D341Med (cell line): ENCODE results near the gene KYAT1.

Experiments used
- DNase-seq: peaks from one replicate; pipeline ENCODE4 v3.0.0; 2012; ENCODE audit warnings: low spot score

Gene KYAT1

DNA sequence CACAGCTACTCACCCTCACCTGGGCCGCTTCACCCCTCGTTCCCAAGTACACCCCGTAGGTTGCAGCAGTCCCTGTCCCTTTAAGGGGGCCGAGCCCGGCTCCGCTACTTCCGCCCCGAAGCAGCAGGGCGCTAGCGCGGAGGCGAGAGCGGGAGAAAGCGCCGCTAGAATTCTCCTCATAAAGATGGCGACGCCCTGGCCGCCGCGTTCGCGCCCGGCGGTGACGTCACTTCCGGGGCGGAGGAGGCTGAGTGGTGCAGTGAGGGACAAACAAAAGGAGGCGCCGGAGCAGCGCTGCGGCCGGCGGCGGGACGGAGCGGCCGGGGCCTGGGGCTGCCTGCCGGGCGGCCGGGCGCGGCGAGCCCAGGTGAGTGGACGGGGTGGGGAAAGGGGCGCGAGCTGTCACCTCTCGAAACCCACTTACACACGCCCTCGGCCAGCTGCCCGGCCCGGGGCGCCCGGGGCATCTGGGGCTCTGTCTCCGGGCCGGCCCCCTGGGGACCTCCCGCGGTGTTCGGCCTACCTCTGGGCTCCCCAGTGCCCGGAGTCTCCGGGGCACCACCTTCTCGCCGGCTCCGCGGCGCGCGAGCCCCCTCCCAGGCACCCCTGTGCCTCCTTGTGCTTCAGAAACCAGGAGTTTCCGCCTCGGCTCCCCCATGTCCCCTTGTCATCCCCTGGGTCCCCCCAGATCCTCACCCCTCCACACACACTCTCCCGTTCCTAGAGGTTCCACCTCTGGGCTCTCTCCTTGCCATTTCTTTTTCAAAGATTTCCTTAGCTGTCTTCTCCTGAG lies at the start of gene KYAT1, which contains the start of gene LRRC8A:
TSS of gene KYAT1 (minus strand) at position 67 of the 793 bp plus-strand sequence. CDS start 36,545 bp downstream, outside the sequence.
TSS of gene LRRC8A (plus strand) at position 250 of the 793 bp plus-strand sequence. CDS start 25,032 bp downstream, outside the sequence.
- peak; percentile 95 for DNase-seq

DNA sequence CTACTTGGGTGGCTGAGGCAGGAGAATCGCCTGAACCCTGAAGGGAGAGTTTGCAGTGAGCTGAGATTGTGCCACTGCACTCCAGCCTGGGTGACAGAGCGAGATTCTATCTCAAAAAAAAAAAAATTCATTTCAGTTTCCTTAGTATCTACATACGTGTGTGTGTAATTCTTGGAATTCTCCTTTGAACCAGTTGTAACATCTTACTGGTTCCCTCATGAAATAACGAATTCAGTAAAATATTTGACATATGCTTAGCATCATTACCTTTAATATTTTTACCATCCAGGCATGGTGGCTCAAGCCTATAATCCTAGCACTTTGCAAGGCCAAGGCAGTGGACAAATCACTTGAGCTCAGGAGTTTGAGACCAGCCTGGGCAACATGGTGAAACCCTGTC lies 47.8 kb upstream of the KYAT1 start:
- DNase-seq: no peak

DNA sequence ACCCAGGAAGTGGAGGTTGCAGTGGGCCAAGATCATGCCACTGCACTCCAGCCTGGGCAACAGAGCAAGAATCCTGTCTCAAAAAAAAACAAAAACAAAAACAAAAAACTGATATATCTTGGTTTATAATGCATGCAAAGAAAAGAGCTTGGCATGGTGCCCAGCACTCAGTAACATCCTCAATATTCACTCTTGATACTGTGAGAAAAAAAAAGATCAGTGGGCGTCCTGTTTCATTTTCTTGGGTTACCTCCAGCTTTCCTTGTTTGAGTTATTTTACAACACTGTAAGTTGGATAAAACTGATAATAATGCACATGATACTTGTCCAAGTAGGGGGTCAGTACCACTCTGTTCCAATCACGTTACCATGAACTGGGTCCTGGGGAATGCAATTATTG lies 46.9 kb upstream of the KYAT1 start:
- DNase-seq: no peak

DNA sequence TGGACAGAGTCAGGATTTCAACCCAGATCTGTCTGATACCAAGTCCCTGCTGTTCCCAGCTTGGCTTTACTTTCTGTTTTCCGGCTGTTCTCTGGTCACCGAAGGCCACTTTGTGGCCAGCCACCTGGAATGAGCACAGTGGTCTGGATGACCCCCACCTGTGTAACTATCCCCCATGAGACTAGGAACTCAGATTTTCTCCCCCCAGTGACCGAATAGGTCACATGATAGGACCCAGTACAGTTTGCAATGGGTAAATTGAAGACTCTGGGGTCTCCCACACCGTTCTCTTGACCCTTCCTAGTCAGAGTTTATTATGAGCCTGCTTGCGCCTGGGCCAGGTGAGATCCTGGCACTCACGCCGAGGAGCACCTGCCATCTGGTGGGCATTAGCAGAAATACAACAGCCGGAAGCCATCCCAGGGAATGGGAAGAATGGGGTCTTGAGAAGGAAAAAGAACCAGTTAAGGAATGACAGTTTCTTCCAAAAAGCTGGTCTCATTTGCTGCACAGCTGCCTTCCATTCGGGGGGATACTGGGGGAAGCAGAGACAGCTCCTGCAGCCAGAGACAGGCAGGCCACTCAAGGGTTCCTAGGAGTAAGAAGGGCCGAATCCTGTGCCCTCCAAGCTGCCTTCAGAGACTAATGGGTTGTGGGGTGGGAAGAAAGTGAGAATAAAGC lies 46.1 kb upstream of the KYAT1 start:
- DNase-seq: peak; percentile 82

DNA sequence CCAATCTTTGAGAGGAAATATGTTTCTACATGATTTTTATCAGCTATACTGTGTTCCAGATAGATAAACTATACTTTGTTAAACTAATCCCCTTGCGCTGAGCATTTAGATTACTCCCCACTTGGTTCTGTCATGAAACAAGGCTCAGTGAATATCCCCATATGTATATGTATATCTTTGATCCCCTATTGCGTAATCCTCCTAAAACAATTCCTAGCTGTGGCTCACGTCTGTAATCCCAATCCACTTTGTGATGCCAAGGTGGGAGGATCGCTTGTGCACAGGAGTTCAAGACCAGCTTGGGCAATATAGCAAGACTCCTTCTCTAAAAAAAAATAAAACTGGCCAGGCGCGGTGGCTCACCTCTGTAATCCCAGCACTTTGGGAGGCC lies 41.7 kb upstream of the KYAT1 start:
- DNase-seq: no peak

DNA sequence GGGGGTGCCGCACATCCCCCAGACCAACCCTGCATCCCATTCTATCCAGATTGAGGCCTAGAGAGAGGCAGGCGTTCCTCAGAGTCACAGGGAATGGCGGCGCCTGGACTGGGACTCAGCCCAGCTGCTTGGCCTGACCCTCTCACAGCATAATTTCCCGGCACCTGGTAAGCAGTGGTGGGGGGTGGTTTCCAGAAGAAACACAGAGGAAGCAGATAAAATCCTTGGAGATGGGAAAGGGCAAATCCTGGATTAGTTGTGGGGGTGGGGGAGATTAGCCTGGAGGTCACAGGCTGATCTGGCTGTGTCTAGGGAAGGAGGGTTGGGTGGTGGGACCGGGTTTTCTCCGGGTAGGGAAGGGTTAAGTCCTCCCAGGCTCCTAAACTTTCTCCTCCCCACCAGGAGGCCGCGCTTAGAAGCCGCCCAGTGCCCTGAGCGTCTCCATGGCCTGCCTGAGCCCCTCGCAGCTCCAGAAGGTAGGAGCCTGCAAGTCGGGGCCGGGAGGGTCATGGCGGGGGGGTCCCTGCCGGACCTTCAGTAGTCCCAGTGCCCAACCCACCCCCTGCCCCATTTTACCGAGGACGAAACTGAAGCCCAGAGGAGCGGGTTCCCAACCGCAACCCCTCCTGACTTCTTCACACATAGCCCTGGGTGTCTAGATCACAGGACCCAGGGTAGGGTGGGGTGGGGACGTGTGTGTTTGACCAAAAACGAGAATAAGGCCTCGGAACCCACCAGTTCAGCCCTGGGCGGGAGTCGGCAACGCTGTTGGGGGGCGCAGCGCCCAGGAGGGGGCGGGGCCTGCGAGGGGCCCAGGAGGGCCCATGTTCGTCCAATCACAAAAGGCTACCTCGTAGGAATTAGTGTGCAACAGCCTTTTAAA lies 40.4 kb upstream of the KYAT1 start:
- DNase-seq: peak; percentile 88

DNA sequence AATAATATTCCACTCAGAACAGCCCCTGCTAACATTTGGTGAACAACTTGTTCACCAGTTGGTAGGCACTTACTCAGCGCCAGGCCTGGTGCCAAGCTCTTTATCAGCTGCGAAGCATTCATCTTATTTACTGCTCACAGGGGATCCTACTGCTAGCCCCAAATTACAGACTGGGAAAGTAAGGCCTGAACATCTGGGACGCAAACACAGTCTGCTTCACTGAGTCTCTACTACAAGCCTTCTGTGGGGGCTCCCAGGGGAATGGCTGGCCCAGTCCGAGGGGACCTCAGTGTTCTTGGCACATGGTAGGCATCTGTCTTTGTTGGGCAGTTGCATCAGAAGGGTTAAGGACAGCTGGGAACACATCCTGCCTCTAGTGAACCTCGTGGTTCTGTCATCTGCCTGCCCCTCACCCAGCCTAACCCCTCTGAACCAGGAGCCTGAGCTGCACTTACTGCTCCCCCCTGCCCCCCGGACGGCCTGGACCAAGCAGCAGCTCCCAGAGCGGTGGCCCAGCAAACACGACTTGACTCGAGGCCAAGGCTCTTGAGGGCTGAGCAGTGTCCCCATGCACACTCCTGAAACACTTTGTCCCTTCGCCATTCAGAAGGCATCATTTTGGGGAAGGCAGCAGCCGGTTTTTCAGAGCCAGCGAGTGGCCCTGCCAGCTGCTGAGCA lies 38.8 kb upstream of the KYAT1 start, which contains the start of gene PHYHD1:
TSS of gene PHYHD1 (plus strand) at position 602 of the 678 bp plus-strand sequence. CDS start 1,342 bp downstream, outside the sequence.
- DNase-seq: peak; percentile 65

DNA sequence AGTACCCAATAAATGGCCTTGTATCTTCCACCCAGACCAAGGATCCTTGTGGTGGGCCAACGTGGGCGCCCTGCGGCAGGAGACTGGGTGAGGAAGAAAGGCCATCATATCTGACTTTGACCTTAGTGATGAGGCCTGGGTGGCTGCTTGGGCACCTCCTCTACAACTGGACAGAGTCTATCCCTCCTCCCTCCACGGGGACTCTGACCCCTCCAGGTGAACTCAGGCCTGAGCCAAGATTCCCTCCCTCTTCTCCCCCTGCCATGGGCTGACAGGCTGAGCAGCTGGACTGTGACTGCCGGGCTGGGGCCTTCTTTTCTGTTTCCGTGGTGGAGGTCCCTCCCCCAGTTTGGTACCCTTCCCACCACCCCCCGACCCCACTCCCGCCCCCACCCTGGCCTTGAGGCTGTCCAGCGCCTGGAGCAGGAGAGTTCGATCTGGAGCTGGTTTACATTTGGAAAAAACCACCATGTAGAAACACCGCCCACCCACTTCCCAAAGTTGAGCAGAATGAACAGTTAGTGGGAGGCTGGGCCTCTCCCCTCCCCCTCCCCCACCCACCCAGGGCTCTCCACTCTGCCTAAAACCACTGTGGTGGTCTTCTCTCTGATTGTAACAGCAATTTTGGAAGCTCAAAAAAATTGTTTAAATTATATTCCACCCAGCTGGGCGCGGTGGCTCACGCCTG lies 37.8 kb upstream of the KYAT1 start:
- DNase-seq: no peak

DNA sequence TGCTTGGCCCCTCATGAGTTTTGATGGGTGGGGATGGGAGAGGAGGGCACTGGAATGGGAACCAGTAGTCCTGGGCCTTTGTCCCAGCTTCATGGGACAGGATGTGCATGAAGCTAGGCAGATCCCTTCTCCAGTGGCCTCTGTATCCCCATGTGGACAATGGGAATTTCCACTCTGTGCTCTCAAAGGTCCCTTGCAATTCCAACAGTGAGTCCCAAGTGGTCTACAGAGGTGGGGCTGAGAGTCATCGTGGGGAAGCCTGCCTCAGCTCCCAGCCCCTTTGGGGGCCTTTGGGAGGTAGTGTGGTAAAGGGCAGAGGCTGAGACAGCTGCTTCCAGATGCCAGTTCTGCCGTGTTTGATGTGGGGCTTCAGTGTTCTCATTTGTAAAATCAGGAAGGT lies 37.2 kb upstream of the KYAT1 start:
- no peak for DNase-seq

DNA sequence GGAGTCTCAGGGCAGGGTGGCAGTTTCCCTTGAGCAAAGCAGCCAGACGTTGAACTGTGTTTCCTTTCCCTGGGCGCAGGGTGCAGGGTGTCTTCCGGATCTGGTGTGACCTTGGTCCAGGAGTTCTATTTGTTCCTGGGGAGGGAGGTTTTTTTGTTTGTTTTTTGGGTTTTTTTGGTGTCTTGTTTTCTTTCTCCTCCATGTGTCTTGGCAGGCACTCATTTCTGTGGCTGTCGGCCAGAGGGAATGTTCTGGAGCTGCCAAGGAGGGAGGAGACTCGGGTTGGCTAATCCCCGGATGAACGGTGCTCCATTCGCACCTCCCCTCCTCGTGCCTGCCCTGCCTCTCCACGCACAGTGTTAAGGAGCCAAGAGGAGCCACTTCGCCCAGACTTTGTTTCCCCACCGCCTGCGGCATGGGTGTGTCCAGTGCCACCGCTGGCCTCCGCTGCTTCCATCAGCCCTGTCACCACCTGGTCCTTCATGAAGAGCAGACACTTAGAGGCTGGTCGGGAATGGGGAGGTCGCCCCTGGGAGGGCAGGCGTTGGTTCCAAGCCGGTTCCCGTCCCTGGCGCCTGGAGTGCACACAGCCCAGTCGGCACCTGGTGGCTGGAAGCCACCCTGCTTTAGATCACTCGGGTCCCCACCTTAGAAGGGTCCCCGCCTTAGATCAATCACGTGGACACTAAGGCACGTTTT lies 35.5 kb upstream of the KYAT1 start:
- DNase-seq: no peak

DNA sequence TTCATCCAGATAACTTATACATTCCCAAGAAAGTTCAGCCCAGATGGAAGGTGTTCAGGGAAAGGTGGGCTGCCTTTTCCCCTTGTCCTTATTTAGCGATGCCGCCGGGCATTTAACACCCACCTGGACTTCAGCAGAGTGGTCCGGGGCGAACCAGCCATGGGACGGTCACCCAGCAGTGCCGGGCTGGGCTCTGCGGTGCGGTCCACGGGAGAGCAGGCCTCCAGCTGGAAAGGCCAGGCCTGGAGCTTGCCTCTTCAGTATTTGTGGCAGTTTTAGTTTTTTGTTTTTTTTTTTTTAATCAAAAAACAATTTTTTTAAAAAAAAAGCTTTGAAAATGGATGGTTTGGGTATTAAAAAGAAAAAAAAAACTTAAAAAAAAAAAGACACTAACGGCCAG lies 35.0 kb upstream of the KYAT1 start:
- DNase-seq: no peak

DNA sequence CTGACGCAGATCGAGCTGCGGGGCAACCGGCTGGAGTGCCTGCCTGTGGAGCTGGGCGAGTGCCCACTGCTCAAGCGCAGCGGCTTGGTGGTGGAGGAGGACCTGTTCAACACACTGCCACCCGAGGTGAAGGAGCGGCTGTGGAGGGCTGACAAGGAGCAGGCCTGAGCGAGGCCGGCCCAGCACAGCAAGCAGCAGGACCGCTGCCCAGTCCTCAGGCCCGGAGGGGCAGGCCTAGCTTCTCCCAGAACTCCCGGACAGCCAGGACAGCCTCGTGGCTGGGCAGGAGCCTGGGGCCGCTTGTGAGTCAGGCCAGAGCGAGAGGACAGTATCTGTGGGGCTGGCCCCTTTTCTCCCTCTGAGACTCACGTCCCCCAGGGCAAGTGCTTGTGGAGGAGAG lies 34.5 kb upstream of the KYAT1 start:
- no peak for DNase-seq

DNA sequence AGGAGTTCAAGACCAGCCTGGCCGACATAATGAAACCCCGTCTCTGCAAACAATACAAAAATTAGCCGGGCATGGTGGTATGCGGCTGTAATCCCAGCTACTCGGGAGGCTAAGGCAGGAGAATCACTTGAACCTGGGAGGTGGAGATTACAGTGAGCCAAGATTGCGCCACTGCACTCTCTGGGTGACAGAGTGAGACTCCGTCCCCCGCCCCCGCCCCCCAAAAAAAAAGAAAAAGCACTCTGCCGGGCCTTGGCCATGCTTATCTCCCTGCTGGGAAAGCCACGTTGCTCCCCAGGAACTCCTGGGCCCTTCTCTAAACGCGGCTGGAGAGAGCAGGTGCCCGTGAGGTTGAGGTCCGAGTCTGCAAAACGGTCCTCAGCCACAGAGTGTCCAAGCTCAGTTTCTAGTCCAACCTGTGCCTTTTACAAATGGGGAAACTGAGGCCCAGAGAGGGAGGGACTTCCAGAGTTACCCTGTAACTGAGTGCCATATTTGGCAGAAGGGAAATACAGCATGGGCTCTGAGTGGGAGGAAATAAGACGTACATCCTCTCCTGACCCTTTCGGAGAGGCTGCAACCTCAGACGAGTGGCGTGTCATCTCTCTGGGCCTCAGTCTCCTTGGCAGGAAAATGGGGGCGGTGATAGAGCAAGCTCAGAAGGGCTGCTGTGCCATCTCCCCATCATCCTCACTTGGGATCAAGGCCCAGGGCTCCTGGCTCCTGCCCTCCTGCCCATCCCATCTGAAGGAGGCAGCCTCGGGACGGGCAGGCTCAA lies 32.4 kb upstream of the KYAT1 start:
- DNase-seq: no peak

DNA sequence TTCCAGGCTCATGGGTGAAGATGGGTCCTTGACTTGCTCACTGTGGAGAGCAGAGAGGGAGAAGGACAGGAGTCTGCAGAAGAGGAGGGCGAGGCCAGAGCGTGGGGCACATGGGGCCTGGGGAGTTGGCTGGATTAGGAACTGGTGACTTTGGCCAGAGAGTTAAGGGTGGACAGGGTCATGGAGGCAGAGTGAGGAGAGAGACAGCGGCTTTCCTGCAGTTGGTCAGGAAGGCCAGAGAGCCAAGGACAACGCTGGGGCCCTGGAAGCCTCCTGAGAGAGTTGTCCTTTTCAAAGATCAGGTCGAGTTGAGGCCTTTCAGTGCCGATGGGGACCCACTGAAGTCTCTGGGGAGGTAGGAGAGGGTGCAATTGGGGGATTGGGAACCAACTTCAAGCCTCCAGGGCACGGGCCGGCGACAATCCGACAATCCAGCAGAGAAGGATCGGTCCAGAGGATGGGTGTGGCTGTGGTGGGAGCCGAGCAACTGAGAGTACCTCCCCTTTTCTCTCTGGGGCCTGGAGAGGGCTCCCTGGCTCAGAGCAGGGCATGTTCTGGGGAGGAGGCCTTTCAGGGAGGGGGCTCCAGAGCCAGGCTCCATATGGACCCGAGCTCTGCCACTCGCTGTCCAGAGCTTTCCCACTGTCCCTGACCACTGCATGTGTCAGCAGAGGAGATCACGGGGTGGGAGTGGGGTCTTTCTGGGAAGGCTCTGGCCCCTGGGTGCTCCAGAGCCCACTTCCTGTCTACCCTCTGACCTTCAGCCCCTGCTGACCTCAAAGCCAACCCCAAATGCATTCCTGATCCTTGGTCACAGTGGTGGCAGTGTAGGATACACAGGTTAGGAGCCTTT lies 31.5 kb upstream of the KYAT1 start:
- no peak for DNase-seq

DNA sequence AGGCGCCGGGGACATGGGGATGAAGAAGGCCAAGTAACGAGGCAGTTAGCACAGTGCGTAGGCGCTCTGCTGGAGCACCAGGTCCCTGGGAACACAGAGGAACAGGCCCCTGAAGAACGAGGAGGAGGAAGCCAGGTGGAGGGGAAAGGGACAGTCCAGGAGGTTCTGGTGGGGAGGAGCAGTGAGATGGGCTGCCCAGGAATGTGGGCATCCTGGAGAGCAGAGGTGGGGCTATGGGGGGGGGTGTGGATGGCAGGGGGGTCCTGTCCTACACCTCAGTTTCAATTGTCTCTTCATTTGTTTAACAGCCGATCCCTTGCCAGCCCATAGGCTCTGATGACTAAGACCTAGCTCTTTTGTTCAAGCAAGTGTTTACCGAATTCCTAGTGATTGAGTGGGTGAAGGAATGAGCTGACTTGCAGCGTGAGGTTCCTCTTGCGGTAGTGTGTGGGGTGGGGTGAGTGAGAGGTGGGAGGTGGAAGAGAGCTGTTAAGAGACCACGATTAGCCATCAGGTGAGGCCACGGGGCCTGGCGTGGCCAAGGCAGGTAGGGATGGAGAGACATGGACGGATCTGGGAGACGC lies 30.6 kb upstream of the KYAT1 start:
- no peak for DNase-seq

DNA sequence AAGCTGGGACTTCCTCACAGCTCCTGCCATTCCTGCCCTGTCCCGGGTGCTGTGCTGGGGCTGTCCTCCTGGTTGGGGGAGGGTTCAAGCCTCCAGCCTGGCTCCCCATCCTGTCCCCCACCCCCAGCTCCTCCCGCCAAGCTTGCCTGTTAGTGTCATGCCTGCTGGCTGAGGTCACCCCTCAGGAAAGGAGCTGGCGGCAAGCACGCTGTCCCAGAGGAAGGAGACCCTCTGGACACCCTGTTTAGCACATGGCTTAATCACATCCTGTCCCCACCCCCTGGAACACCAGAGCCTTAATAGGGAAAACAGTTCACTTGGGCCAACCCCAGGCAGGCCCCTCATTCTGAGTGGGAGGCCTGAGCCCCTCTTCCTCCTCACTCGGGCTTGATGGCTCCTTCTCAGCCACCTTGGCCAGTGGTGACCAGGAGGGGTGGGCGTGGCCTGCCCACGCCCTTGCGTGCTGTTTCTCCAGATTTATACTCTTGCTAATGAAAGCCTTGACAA lies 29.8 kb upstream of the KYAT1 start:
- DNase-seq: no peak

DNA sequence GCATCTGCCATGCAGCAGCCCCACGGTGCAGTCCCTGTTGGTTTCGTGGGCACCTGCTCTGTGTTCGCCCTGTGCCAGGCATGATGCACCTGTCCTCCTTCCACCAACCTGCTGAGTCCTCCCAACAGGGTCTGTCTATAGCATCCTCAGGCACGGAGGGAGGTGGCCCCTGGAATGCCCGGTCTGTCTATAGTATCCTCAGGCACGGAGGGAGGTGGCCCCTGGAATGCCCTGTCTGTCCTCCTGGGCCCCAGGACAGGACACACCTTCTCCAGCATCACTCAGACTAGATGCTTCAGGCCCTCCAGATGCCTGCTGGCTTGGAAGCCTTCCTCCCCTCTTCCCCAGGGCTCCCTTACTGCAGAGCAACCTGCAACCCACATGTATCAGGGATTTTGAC lies 29.2 kb upstream of the KYAT1 start:
- DNase-seq: no peak

DNA sequence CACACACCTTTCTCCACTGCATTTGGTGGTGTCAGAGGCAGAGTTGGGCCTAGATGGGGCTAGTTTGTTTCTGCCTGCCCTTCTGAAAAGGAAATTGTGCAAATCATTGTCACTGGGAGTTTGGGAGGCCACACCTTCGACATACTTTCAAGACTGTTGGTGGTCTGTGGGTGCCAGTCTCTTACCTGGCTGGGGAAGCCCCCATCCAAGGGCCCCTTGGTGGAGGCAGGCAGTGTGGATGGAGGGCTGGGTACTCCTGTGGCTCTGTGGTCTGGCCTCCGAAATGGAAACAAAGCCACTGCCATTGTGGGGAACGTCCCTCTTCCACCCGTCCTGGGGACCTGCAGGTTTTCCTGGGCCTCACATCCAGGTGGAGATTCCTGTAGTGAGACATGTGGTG lies 28.1 kb upstream of the KYAT1 start:
- no peak for DNase-seq
